ENCODE data around the gene XNDC1N.

Gene XNDC1N

GRCh38 chr11:71927820-71928736 is at the start of gene XNDC1N:
XNDC1N (minus strand) TSS chr11:71928594; CDS start chr11:71923353, 5,241 bp downstream.
- Mint-ChIP-seq H3K36me3 (ENCODE audit: insufficient read depth) (peaks cover 20% of the 10 kb centered on the region), H3K4me1 (peaks cover 50% of the 10 kb centered on the region), H3K27me3 (no peaks in the 10 kb centered on the region), H3K9me3 (no peaks in the 10 kb centered on the region), H3K27ac (ENCODE audit: low read depth) (peak within 1 kb of the TSS; percentile 95), H3K4me3 (peak within 1 kb of the TSS; percentile 91)
- ATAC-seq (replicated peaks; ENCODE audit: extremely low read depth, poor library complexity, severe bottlenecking) (peak; percentile 86), DNase-seq (ENCODE audit: low spot score in 2 of 2) (peak in 1 of 2 donors; percentile 60)

- ATAC-seq (replicated peaks; ENCODE audit: extremely low read depth, poor library complexity, severe bottlenecking) (peak; percentile 64), DNase-seq (ENCODE audit: low spot score in 2 of 2) (peak in 1 of 2 donors; percentile 31)
- Mint-ChIP-seq H3K36me3 (ENCODE audit: insufficient read depth) (peaks cover 1% of the 10 kb centered on the region), H3K4me3 (no peak overlapping the region), H3K27me3 (no peaks in the 10 kb centered on the region), H3K27ac (ENCODE audit: low read depth) (peak overlapping the region; percentile 27), H3K4me1 (peaks cover 5% of the 10 kb centered on the region), H3K9me3 (no peaks in the 10 kb centered on the region)
These were observed 49.5 kb upstream of the XNDC1N start for GRCh38 chr11:71977743-71978418.

GRCh38 chr11:71977090-71977489 is 48.7 kb upstream of the XNDC1N start:
- ATAC-seq (replicated peaks; ENCODE audit: extremely low read depth, poor library complexity, severe bottlenecking): no peak
- Mint-ChIP-seq H3K27me3 (no peaks in the 10 kb centered on the region), H3K4me1 (peaks cover 5% of the 10 kb centered on the region), H3K27ac (ENCODE audit: low read depth) (no peak overlapping the region), H3K4me3 (no peak overlapping the region), H3K9me3 (no peaks in the 10 kb centered on the region), H3K36me3 (ENCODE audit: insufficient read depth) (peaks cover 3% of the 10 kb centered on the region)
- no peak for DNase-seq (ENCODE audit: low spot score in 2 of 2)

- no peaks in the 10 kb centered on the region for H3K9me3 Mint-ChIP-seq
- H3K4me1 Mint-ChIP-seq: peaks cover 5% of the 10 kb centered on the region
These were observed 48.2 kb upstream of the XNDC1N start for GRCh38 chr11:71976551-71976950.

GRCh38 chr11:71971680-71972079 is 43.3 kb upstream of the XNDC1N start:
- H3K9me3 Mint-ChIP-seq: no peaks in the 10 kb centered on the region
- no peaks in the 10 kb centered on the region for H3K4me1 Mint-ChIP-seq
- H3K27me3 Mint-ChIP-seq: no peaks in the 10 kb centered on the region
- no peak for ATAC-seq (replicated peaks; ENCODE audit: extremely low read depth, poor library complexity, severe bottlenecking)
- no peak overlapping the region for H3K27ac Mint-ChIP-seq (ENCODE audit: low read depth)
- no peak for DNase-seq (ENCODE audit: low spot score in 2 of 2)
- H3K36me3 Mint-ChIP-seq (ENCODE audit: insufficient read depth): peaks cover 8% of the 10 kb centered on the region
- H3K4me3 Mint-ChIP-seq: no peak overlapping the region

More at GRCh38 chr11:71976551-71976950, 48.2 kb upstream of the XNDC1N start:
- Mint-ChIP-seq H3K4me3 (no peak overlapping the region), H3K36me3 (ENCODE audit: insufficient read depth) (peaks cover 3% of the 10 kb centered on the region), H3K27ac (ENCODE audit: low read depth) (no peak overlapping the region), H3K27me3 (no peaks in the 10 kb centered on the region)
- ATAC-seq (replicated peaks; ENCODE audit: extremely low read depth, poor library complexity, severe bottlenecking) (no peak), DNase-seq (ENCODE audit: low spot score in 2 of 2) (no peak)

GRCh38 chr11:71964641-71965040 is 36.2 kb upstream of the XNDC1N start:
- H3K4me1 Mint-ChIP-seq: no peaks in the 10 kb centered on the region
- no peaks in the 10 kb centered on the region for H3K9me3 Mint-ChIP-seq
- no peak for DNase-seq (ENCODE audit: low spot score in 2 of 2)
- H3K36me3 Mint-ChIP-seq (ENCODE audit: insufficient read depth): peaks cover 29% of the 10 kb centered on the region
- no peak overlapping the region for H3K27ac Mint-ChIP-seq (ENCODE audit: low read depth)
- no peaks in the 10 kb centered on the region for H3K27me3 Mint-ChIP-seq
- H3K4me3 Mint-ChIP-seq: no peak overlapping the region
- no peak for ATAC-seq (replicated peaks; ENCODE audit: extremely low read depth, poor library complexity, severe bottlenecking)

GRCh38 chr11:71963468-71963867 is 35.1 kb upstream of the XNDC1N start:
- no peaks in the 10 kb centered on the region for H3K9me3 Mint-ChIP-seq
- ATAC-seq (replicated peaks; ENCODE audit: extremely low read depth, poor library complexity, severe bottlenecking) (no peak), DNase-seq (ENCODE audit: low spot score in 2 of 2) (no peak)
- H3K4me1 Mint-ChIP-seq: no peaks in the 10 kb centered on the region
- no peak overlapping the region for H3K27ac Mint-ChIP-seq (ENCODE audit: low read depth)
- H3K27me3 Mint-ChIP-seq: no peaks in the 10 kb centered on the region
- H3K4me3 Mint-ChIP-seq: no peak overlapping the region
- peaks cover 26% of the 10 kb centered on the region for H3K36me3 Mint-ChIP-seq (ENCODE audit: insufficient read depth)

- peak; percentile 32 for ATAC-seq (replicated peaks; ENCODE audit: extremely low read depth, poor library complexity, severe bottlenecking)
- Mint-ChIP-seq H3K36me3 (ENCODE audit: insufficient read depth) (peaks cover 24% of the 10 kb centered on the region), H3K27me3 (no peaks in the 10 kb centered on the region), H3K4me3 (no peak overlapping the region), H3K27ac (ENCODE audit: low read depth) (peak overlapping the region; percentile 69), H3K4me1 (no peaks in the 10 kb centered on the region), H3K9me3 (no peaks in the 10 kb centered on the region)
- no peak for DNase-seq (ENCODE audit: low spot score in 2 of 2)
These were observed 34.1 kb upstream of the XNDC1N start for GRCh38 chr11:71962428-71963038.

GRCh38 chr11:71955898-71956456 is 27.6 kb upstream of the XNDC1N start:
- H3K27ac Mint-ChIP-seq (ENCODE audit: low read depth): no peak overlapping the region

GRCh38 chr11:71951741-71952310 is 23.4 kb upstream of the XNDC1N start:
- Mint-ChIP-seq H3K27me3 (no peaks in the 10 kb centered on the region), H3K27ac (ENCODE audit: low read depth) (no peak overlapping the region), H3K4me3 (no peak overlapping the region), H3K36me3 (ENCODE audit: insufficient read depth) (peaks cover 2% of the 10 kb centered on the region), H3K4me1 (peaks cover 35% of the 10 kb centered on the region), H3K9me3 (no peaks in the 10 kb centered on the region)
- DNase-seq (ENCODE audit: low spot score in 2 of 2) (no peak), ATAC-seq (replicated peaks; ENCODE audit: extremely low read depth, poor library complexity, severe bottlenecking) (no peak)

More at GRCh38 chr11:71955898-71956456, 27.6 kb upstream of the XNDC1N start:
- DNase-seq (ENCODE audit: low spot score in 2 of 2): no peak
- no peak overlapping the region for H3K4me3 Mint-ChIP-seq
- ATAC-seq (replicated peaks; ENCODE audit: extremely low read depth, poor library complexity, severe bottlenecking): no peak
- no peaks in the 10 kb centered on the region for H3K9me3 Mint-ChIP-seq
- peaks cover 30% of the 10 kb centered on the region for H3K4me1 Mint-ChIP-seq
- H3K27me3 Mint-ChIP-seq: no peaks in the 10 kb centered on the region
- H3K36me3 Mint-ChIP-seq (ENCODE audit: insufficient read depth): peaks cover 3% of the 10 kb centered on the region

- no peaks in the 10 kb centered on the region for H3K9me3 Mint-ChIP-seq
- ATAC-seq (replicated peaks; ENCODE audit: extremely low read depth, poor library complexity, severe bottlenecking) (no peak), DNase-seq (ENCODE audit: low spot score in 2 of 2) (no peak)
- H3K36me3 Mint-ChIP-seq (ENCODE audit: insufficient read depth): peaks cover 2% of the 10 kb centered on the region
- no peak overlapping the region for H3K4me3 Mint-ChIP-seq
- no peak overlapping the region for H3K27ac Mint-ChIP-seq (ENCODE audit: low read depth)
- H3K4me1 Mint-ChIP-seq: peaks cover 24% of the 10 kb centered on the region
- H3K27me3 Mint-ChIP-seq: no peaks in the 10 kb centered on the region
These were observed 20.6 kb upstream of the XNDC1N start for GRCh38 chr11:71949034-71949433.

Data from central memory CD8-positive, alpha-beta T cell (primary cell).